Muscle of leg (tissue), 11 donors: ENCODE data around the gene KRT73. TPM values are rescaled to one million over a fixed set of nuclear protein-coding genes. Genes with fewer than 3 reads are reported as not detected.

Experiments used
- DNase-seq: peaks from one replicate; pipeline ENCODE4 v3.0.0; 2013
- H3K27ac ChIP-seq: one replicate; pipeline ENCODE4 v1.5.1; 2013; ENCODE audit warnings: mild to moderate bottlenecking, low read length, control low read depth
- H3K27me3 ChIP-seq: one replicate; pipeline ENCODE4 v1.6.1; 2013; ENCODE audit warnings: low read length; ENCODE audit not compliant: control insufficient read depth, insufficient read depth
- H3K36me3 ChIP-seq: one replicate; pipeline ENCODE4 v1.6.1; 2013; ENCODE audit warnings: low read length; ENCODE audit not compliant: control insufficient read depth, insufficient read depth
- H3K4me1 ChIP-seq: one replicate; pipeline ENCODE4 v1.6.1; 2013; ENCODE audit warnings: low read length; ENCODE audit not compliant: control insufficient read depth, insufficient read depth
- H3K4me3 ChIP-seq: one replicate; pipeline ENCODE4 v1.5.1; 2013; ENCODE audit warnings: low read length, control low read depth
- H3K9me3 ChIP-seq: replicated peaks from 2 replicates; pipeline ENCODE4 v1.6.1; 2013; ENCODE audit warnings: low read depth, low read length; ENCODE audit not compliant: control insufficient read depth
- WGBS: methylation state at CpG from one replicate; pipeline ENCODE4 v1.1.5; 2013; ENCODE audit warnings: missing lambda C conversion rate; ENCODE audit not compliant: insufficient coverage; 5-methylcytosine and 5-hydroxymethylcytosine counted together
- polyA plus RNA-seq, 8 donors: library from polyadenylated mRNA; unstranded; fragments of 120-200 nt; gene quantifications; one replicate each; pipeline versions ENCODE4 v1.2.1 to v1.2.3, GENCODE V29; 2013; ENCODE audit warnings: inconsistent platforms in 1 of 8, low replicate concordance in 1 of 8; ENCODE audit not compliant: insufficient read length in 8 of 8, insufficient read depth in 1 of 8
- total RNA-seq: library from RNA; stranded (reverse); fragments of 120-200 nt; gene quantifications from one replicate; pipeline ENCODE4 v1.2.4, GENCODE V29; 2013

The KRT73 gene
- total and polyA plus RNA-seq, 9 donors: 0.09 to 0.12 TPM; not detected in 7

GRCh38 chr12:52558781-52559445, 59.4 kb downstream of the KRT73 start:
- peaks cover 10% of the 10 kb centered on the region for H3K27me3 ChIP-seq
- no peaks in the 10 kb centered on the region for H3K9me3 ChIP-seq
- DNase-seq: peak; percentile 44
- H3K36me3 ChIP-seq: no peaks in the 10 kb centered on the region
- 43% methylated on average over 4 of the region's 8 CpGs for WGBS
- peaks cover 16% of the 10 kb centered on the region for H3K4me1 ChIP-seq
- H3K27ac ChIP-seq: no peak overlapping the region
- H3K4me3 ChIP-seq: no peak overlapping the region

Other genes with a start within 250 kb of the KRT73 start
- not detected for gene KRT84, start 232.9 kb downstream of the KRT73 start, total RNA-seq
- gene KRT84, start 232.9 kb downstream of the KRT73 start, polyA plus RNA-seq: not detected
- not detected for gene KRT82, start 212.2 kb downstream of the KRT73 start, total RNA-seq
- gene KRT82, start 212.2 kb downstream of the KRT73 start, polyA plus RNA-seq: not detected
- gene KRT75, start 184.2 kb downstream of the KRT73 start, total RNA-seq: not detected
- not detected for gene KRT75, start 184.2 kb downstream of the KRT73 start, polyA plus RNA-seq
- not detected for gene KRT6B, start 166.4 kb downstream of the KRT73 start, total RNA-seq
- under 1 TPM in 1 of 8 donors, not detected in 7; 0.44 TPM for gene KRT6B, start 166.4 kb downstream of the KRT73 start, polyA plus RNA-seq
- not detected for gene KRT6C, start 144.8 kb downstream of the KRT73 start, total RNA-seq
- under 1 TPM in 1 of 8 donors, not detected in 7; 0.32 TPM for gene KRT6C, start 144.8 kb downstream of the KRT73 start, polyA plus RNA-seq
- not detected for gene KRT6A, start 125.3 kb downstream of the KRT73 start, total RNA-seq
- 10 to 100 TPM in 1 of 8 donors, under 1 TPM in 3, not detected in 4; 0.05 to 26.4 (median 0.63) TPM for gene KRT6A, start 125.3 kb downstream of the KRT73 start, polyA plus RNA-seq
- 0.66 TPM for gene KRT5, start 98.2 kb downstream of the KRT73 start, total RNA-seq
- gene KRT5, start 98.2 kb downstream of the KRT73 start, polyA plus RNA-seq: 100 to 1,000 TPM in 1 of 8 donors, 10 to 100 TPM in 1, 1 to 10 TPM in 1, under 1 TPM in 5; 0.21 to 383 (median 0.62) TPM
- gene KRT71, start 65.4 kb downstream of the KRT73 start, total RNA-seq: not detected
- gene KRT71, start 65.4 kb downstream of the KRT73 start, polyA plus RNA-seq: not detected
- not detected for gene KRT74, start 44.7 kb downstream of the KRT73 start, total RNA-seq
- under 1 TPM in 1 of 8 donors, not detected in 7; 0.09 TPM for gene KRT74, start 44.7 kb downstream of the KRT73 start, polyA plus RNA-seq
- not detected for gene KRT72, start 17.1 kb downstream of the KRT73 start, total RNA-seq
- not detected for gene KRT72, start 17.1 kb downstream of the KRT73 start, polyA plus RNA-seq
- not detected for gene KRT2, start 33.7 kb upstream of the KRT73 start, total RNA-seq
- gene KRT2, start 33.7 kb upstream of the KRT73 start, polyA plus RNA-seq: under 1 TPM in 2 of 8 donors, not detected in 6; 0.11 to 0.18 TPM
- 0.35 TPM for gene KRT1, start 61.8 kb upstream of the KRT73 start, total RNA-seq
- 100 to 1,000 TPM in 1 of 8 donors, 10 to 100 TPM in 1, 1 to 10 TPM in 4, under 1 TPM in 2; 0.47 to 193 (median 1.9) TPM for gene KRT1, start 61.8 kb upstream of the KRT73 start, polyA plus RNA-seq
- not detected for gene KRT77, start 85.0 kb upstream of the KRT73 start, total RNA-seq
- under 1 TPM in 2 of 8 donors, not detected in 6; 0.08 to 0.61 TPM for gene KRT77, start 85.0 kb upstream of the KRT73 start, polyA plus RNA-seq
- gene KRT76, start 158.8 kb upstream of the KRT73 start, total RNA-seq: not detected
- not detected for gene KRT76, start 158.8 kb upstream of the KRT73 start, polyA plus RNA-seq
- not detected for gene KRT3, start 177.6 kb upstream of the KRT73 start, total RNA-seq
- gene KRT3, start 177.6 kb upstream of the KRT73 start, polyA plus RNA-seq: under 1 TPM in 1 of 8 donors, not detected in 7; 0.13 TPM
- 0.04 TPM for gene KRT4, start 195.6 kb upstream of the KRT73 start, total RNA-seq
- 100 to 1,000 TPM in 1 of 8 donors, 1 to 10 TPM in 1, under 1 TPM in 5, not detected in 1; 0.04 to 178 (median 0.50) TPM for gene KRT4, start 195.6 kb upstream of the KRT73 start, polyA plus RNA-seq
- gene KRT79, start 215.8 kb upstream of the KRT73 start, total RNA-seq: not detected
- not detected for gene KRT79, start 215.8 kb upstream of the KRT73 start, polyA plus RNA-seq
- gene KRT78, start 230.4 kb upstream of the KRT73 start, total RNA-seq: not detected
- gene KRT78, start 230.4 kb upstream of the KRT73 start, polyA plus RNA-seq: 1 to 10 TPM in 1 of 8 donors, under 1 TPM in 2, not detected in 5; 0.05 to 2.8 (median 0.79) TPM